NCI-H2196 (cell line): ENCODE data around the gene MUC20.
"Not testable (repeated sequence)": the region's sequence is repeated elsewhere in the genome, so short reads cannot be mapped to it uniquely, and the experiment has no call there.

Experiments used
- DNase-seq: peaks from one replicate; lab custom pipeline; 2025; ENCODE audit not compliant: unreplicated experiment; lab: John Stamatoyannopoulos, UW

The MUC20 gene

GRCh38 chr3:195692781-195693427 lies 27.9 kb upstream of the MUC20 start:
- DNase-seq = no peak

GRCh38 chr3:195693428-195694216 lies 27.2 kb upstream of the MUC20 start:
- no peak for DNase-seq

GRCh38 chr3:195694217-195695076 lies 26.3 kb upstream of the MUC20 start:
- DNase-seq = not testable (repeated sequence)

- no peak for DNase-seq
These were observed 24.0 kb upstream of the MUC20 start for GRCh38 chr3:195696632-195697278.

- DNase-seq = no peak
These were observed 23.0 kb upstream of the MUC20 start for GRCh38 chr3:195697582-195698324.

GRCh38 chr3:195698325-195698646 lies 22.5 kb upstream of the MUC20 start:
- DNase-seq = no peak

- no peak for DNase-seq
These were observed 22.0 kb upstream of the MUC20 start for GRCh38 chr3:195698647-195699387.

- no peak for DNase-seq
These were observed 21.4 kb upstream of the MUC20 start for GRCh38 chr3:195699388-195699771.

- DNase-seq = no peak
These were observed 20.9 kb upstream of the MUC20 start for GRCh38 chr3:195699860-195700259.

- DNase-seq = no peak
These were observed 20.5 kb upstream of the MUC20 start for GRCh38 chr3:195700319-195700718.

GRCh38 chr3:195701042-195701915 lies 19.5 kb upstream of the MUC20 start:
- no peak for DNase-seq

- DNase-seq = no peak
These were observed 17.0 kb upstream of the MUC20 start for GRCh38 chr3:195703776-195704175.

- no peak for DNase-seq
These were observed 16.3 kb upstream of the MUC20 start for GRCh38 chr3:195704433-195704999.

GRCh38 chr3:195705081-195705991 lies 15.4 kb upstream of the MUC20 start:
- no peak for DNase-seq

GRCh38 chr3:195708061-195708460 lies 12.7 kb upstream of the MUC20 start:
- DNase-seq = no peak

- DNase-seq = no peak
These were observed 11.9 kb upstream of the MUC20 start for GRCh38 chr3:195708626-195709481.

- DNase-seq = no peak
These were observed 11.1 kb upstream of the MUC20 start for GRCh38 chr3:195709676-195710085.
